Fibroblast of villous mesenchyme (primary cell): ENCODE results near the gene ZNF560. TPM values are rescaled to one million over a fixed set of nuclear protein-coding genes. Genes with fewer than 3 reads are reported as not detected.

Source experiments
- DNase-seq: peaks from one replicate; pipeline ENCODE4 v3.0.0-alpha.2; 2010; ENCODE audit warnings: low read depth
- H3K4me3 ChIP-seq: 2 replicates; pipeline ENCODE4 v1.5.1; 2011; ENCODE audit warnings: low read depth, mild to moderate bottlenecking, low read length
- CTCF ChIP-seq: IDR thresholded peaks from 2 replicates; pipeline ENCODE4 v1.5.1; 2012; ENCODE audit warnings: low read depth, mild to moderate bottlenecking, low read length; ENCODE audit not compliant: insufficient read depth
- total RNA-seq: library from RNA; depleted of rRNA; stranded (reverse); fragments of >200 nt; gene quantifications from 2 replicates; pipeline ENCODE4 v1.2.3, GENCODE V29; 2012

ZNF560 gene
- total RNA-seq, 1 donor: 0.86 TPM

- peak; percentile 93 for DNase-seq
- H3K4me3 ChIP-seq: peak within 1 kb of the TSS; percentile 93
- TF ChIP-seq CTCF: peak; percentile 68
Observed at GRCh38 chr19:9435279-9436268, 62.8 kb downstream of the ZNF560 start, which contains the start of gene ZNF266. Gene ZNF266 (minus strand): TSS chr19:9435573. CDS start chr19:9420089, 15,484 bp downstream.

GRCh38 chr19:9431475-9431874 is 66.9 kb downstream of the ZNF560 start:
- no peak overlapping the region for H3K4me3 ChIP-seq
- peak; percentile 37 for TF ChIP-seq CTCF
- DNase-seq: no peak

GRCh38 chr19:9430444-9430843 is 68.0 kb downstream of the ZNF560 start:
- no peak for TF ChIP-seq CTCF
- H3K4me3 ChIP-seq: no peak overlapping the region
- DNase-seq: no peak

- DNase-seq: no peak
- no peak overlapping the region for H3K4me3 ChIP-seq
- TF ChIP-seq CTCF: no peak
Observed at GRCh38 chr19:9427941-9428340, 70.5 kb downstream of the ZNF560 start.

Other genes with a start within 250 kb of the ZNF560 start
- not detected in 2 replicates for gene OR7E24, start 247.7 kb downstream of the ZNF560 start, total RNA-seq
- 11.7 and 14.8 TPM in 2 replicates for gene ZNF699, start 188.8 kb downstream of the ZNF560 start, total RNA-seq
- 11.6 and 16.0 TPM in 2 replicates for gene ZNF559, start 174.4 kb downstream of the ZNF560 start, total RNA-seq
- gene ZNF177, start 135.6 kb downstream of the ZNF560 start, total RNA-seq: 0.64 and 1.7 TPM in 2 replicates
- 6.4 and 7.3 TPM in 2 replicates for gene ZNF266, start 63.0 kb downstream of the ZNF560 start, total RNA-seq
- gene ZNF426, start 40.0 kb upstream of the ZNF560 start, total RNA-seq: 19.6 and 24.2 TPM in 2 replicates
- 24.2 and 45.3 TPM in 2 replicates for gene ZNF121, start 85.9 kb upstream of the ZNF560 start, total RNA-seq
- gene ZNF561, start 122.6 kb upstream of the ZNF560 start, total RNA-seq: 33.5 and 57.9 TPM in 2 replicates
- gene ZNF562, start 176.5 kb upstream of the ZNF560 start, total RNA-seq: 22.2 and 32.4 TPM in 2 replicates